Neural progenitor cell (in vitro differentiated cells): ENCODE data around the gene SPATA31D1. TPM values are rescaled to one million over a fixed set of nuclear protein-coding genes. Genes with fewer than 3 reads are reported as not detected.

Source experiments
- DNase-seq: peaks from one replicate; pipeline ENCODE4 v3.0.0-alpha.2; 2016; ENCODE audit warnings: low spot score
- H2AFZ ChIP-seq: fragments of 200-600 bp; sonication (generic); replicated peaks from 2 replicates; pipeline ENCODE4 v1.6.1; 2016; ENCODE audit warnings: antibody characterized with exemption
- H3F3A ChIP-seq: fragments of 200-600 bp; sonication (generic); 2 replicates; pipeline ENCODE4 v1.6.1; 2016; ENCODE audit warnings: antibody characterized with exemption, low read depth
- H3K27ac ChIP-seq: fragments of 200-600 bp; sonication (generic); 2 replicates; pipeline ENCODE4 v1.5.1; 2016; ENCODE audit warnings: mild to moderate bottlenecking
- H3K27me3 ChIP-seq: fragments of 200-600 bp; sonication (generic); 2 replicates; pipeline ENCODE4 v1.6.1; 2016; ENCODE audit warnings: mild to moderate bottlenecking, moderate library complexity
- H3K36me3 ChIP-seq: fragments of 200-600 bp; sonication (generic); 2 replicates; pipeline ENCODE4 v1.5.1; 2016
- H3K4me1 ChIP-seq: fragments of 200-600 bp; sonication (generic); 2 replicates; pipeline ENCODE4 v1.6.1; 2016; ENCODE audit warnings: mixed run types
- H3K4me2 ChIP-seq: fragments of 200-600 bp; sonication (generic); 2 replicates; pipeline ENCODE4 v1.6.1; 2016
- H3K4me3 ChIP-seq: fragments of 200-600 bp; sonication (generic); 2 replicates; pipeline ENCODE4 v1.5.1; 2016
- H3K79me2 ChIP-seq: fragments of 200-600 bp; sonication (generic); 2 replicates; pipeline ENCODE4 v1.6.1; 2016; ENCODE audit warnings: low read depth
- H3K9ac ChIP-seq: fragments of 200-600 bp; sonication (generic); 2 replicates; pipeline ENCODE4 v1.6.1; 2016
- H3K9me3 ChIP-seq: fragments of 200-600 bp; sonication (generic); 2 replicates; pipeline ENCODE4 v1.5.1; 2016; ENCODE audit warnings: low read depth
- H4K20me1 ChIP-seq: fragments of 200-600 bp; sonication (generic); 2 replicates; pipeline ENCODE4 v1.6.1; 2016; ENCODE audit warnings: low read depth
- H3K27ac Mint-ChIP-seq: 3 replicates; pipeline ENCODE4 v1.8.0; 2021; ENCODE audit warnings: mixed read lengths
- H3K27me3 Mint-ChIP-seq: 2 replicates; pipeline ENCODE4 v1.8.0; 2022; ENCODE audit warnings: low read depth, mild to moderate bottlenecking, inconsistent platforms, moderate library complexity, mixed read lengths; ENCODE audit not compliant: insufficient read depth
- H3K36me3 Mint-ChIP-seq: 3 replicates; pipeline ENCODE4 v1.8.0; 2021; ENCODE audit warnings: mixed read lengths
- H3K4me1 Mint-ChIP-seq: 3 replicates; pipeline ENCODE4 v1.8.0; 2021; ENCODE audit warnings: mixed read lengths
- H3K4me3 Mint-ChIP-seq: 3 replicates; pipeline ENCODE4 v1.8.0; 2021; ENCODE audit warnings: mild to moderate bottlenecking, moderate library complexity, mixed read lengths
- H3K9me3 Mint-ChIP-seq: 3 replicates; pipeline ENCODE4 v1.8.0; 2020; ENCODE audit warnings: mixed read lengths
- EZH2 ChIP-seq: fragments of 200-600 bp; sonication (generic); IDR thresholded peaks from 2 replicates; pipeline ENCODE4 v1.6.1; 2017; ENCODE audit warnings: antibody characterized with exemption, mild to moderate bottlenecking, moderate library complexity
- EZH2phosphoT487 ChIP-seq: fragments of 200-600 bp; sonication (generic); IDR thresholded peaks from 2 replicates; pipeline ENCODE4 v1.6.1; 2017; ENCODE audit warnings: antibody characterized with exemption
- total RNA-seq: library from RNA; depleted of rRNA; stranded (reverse); fragments of >200 nt; gene quantifications from 2 replicates; pipeline ENCODE4 v1.2.3, GENCODE V29; 2015; ENCODE audit warnings: low replicate concordance
- TF ChIP-seq, protein P1 (sequence below): fragments of 200-600 bp; sonication (generic); IDR thresholded peaks from 2 replicates; pipeline ENCODE4 v1.5.1; 2017; ENCODE audit warnings: antibody characterized with exemption, mild to moderate bottlenecking

The SPATA31D1 gene
- total RNA-seq, 1 donor from 2014 or later = not detected

GRCh38 chr9:81993656-81994055 lies 5.1 kb downstream of the SPATA31D1 start:
- Histone ChIP-seq H3K27me3 (no peaks in the 10 kb centered on the region), H2AFZ (no peak overlapping the region), H3K27ac (no peak overlapping the region), H3K4me1 (no peaks in the 10 kb centered on the region), H3F3A (no peaks in the 10 kb centered on the region), H3K9me3 (no peaks in the 10 kb centered on the region), H3K4me3 (no peak overlapping the region), H3K36me3 (no peaks in the 10 kb centered on the region), H3K9ac (no peak overlapping the region), H4K20me1 (no peaks in the 10 kb centered on the region), H3K4me2 (no peak overlapping the region), H3K79me2 (no peaks in the 10 kb centered on the region)
- H3K9me3 Mint-ChIP-seq = peaks cover 9% of the 10 kb centered on the region
- TF ChIP-seq, protein P1, sequence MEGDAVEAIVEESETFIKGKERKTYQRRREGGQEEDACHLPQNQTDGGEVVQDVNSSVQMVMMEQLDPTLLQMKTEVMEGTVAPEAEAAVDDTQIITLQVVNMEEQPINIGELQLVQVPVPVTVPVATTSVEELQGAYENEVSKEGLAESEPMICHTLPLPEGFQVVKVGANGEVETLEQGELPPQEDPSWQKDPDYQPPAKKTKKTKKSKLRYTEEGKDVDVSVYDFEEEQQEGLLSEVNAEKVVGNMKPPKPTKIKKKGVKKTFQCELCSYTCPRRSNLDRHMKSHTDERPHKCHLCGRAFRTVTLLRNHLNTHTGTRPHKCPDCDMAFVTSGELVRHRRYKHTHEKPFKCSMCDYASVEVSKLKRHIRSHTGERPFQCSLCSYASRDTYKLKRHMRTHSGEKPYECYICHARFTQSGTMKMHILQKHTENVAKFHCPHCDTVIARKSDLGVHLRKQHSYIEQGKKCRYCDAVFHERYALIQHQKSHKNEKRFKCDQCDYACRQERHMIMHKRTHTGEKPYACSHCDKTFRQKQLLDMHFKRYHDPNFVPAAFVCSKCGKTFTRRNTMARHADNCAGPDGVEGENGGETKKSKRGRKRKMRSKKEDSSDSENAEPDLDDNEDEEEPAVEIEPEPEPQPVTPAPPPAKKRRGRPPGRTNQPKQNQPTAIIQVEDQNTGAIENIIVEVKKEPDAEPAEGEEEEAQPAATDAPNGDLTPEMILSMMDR = no peak
- TF ChIP-seq EZH2phosphoT487 (no peak), EZH2 (no peak)
- H3K36me3 Mint-ChIP-seq = peaks cover 2% of the 10 kb centered on the region
- H3K4me3 Mint-ChIP-seq = no peak overlapping the region
- H3K27me3 Mint-ChIP-seq = peaks cover 2% of the 10 kb centered on the region
- no peaks in the 10 kb centered on the region for H3K4me1 Mint-ChIP-seq
- no peak for DNase-seq
- no peak overlapping the region for H3K27ac Mint-ChIP-seq

DNA sequence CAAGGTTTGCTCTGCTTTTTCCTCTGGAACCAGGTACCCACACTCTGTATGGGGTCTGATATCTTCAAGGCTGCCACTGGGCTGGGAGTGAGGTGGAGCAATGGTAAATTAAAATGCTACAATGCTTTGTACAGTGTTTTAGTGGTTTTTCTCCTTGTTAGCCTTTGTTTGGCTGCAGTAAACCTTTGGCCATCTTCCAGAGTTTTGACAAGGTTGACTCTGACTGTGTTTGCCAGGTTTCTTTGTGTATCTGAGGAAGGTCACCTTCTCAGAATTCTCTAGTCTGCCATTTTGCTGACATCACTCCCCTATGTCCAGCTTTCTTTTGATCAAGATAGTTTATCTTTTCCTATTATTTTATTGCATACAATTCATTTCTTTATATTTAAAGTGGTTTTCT lies 11.2 kb downstream of the SPATA31D1 start:
- H3K27me3 Mint-ChIP-seq = no peaks in the 10 kb centered on the region
- no peak overlapping the region for H3K4me3 Mint-ChIP-seq
- Histone ChIP-seq H3K4me2 (no peak overlapping the region), H3K36me3 (no peaks in the 10 kb centered on the region), H3K4me1 (peaks cover 8% of the 10 kb centered on the region), H3K9me3 (no peaks in the 10 kb centered on the region), H3K27me3 (no peaks in the 10 kb centered on the region), H3K27ac (no peak overlapping the region), H4K20me1 (no peaks in the 10 kb centered on the region), H3K79me2 (no peaks in the 10 kb centered on the region), H3K4me3 (no peak overlapping the region), H2AFZ (peak overlapping the region; percentile 31), H3K9ac (no peak overlapping the region), H3F3A (no peaks in the 10 kb centered on the region)
- TF ChIP-seq EZH2 (no peak), EZH2phosphoT487 (no peak)
- TF ChIP-seq, protein P1 = no peak
- no peaks in the 10 kb centered on the region for H3K9me3 Mint-ChIP-seq
- DNase-seq = no peak
- H3K4me1 Mint-ChIP-seq = no peaks in the 10 kb centered on the region
- no peaks in the 10 kb centered on the region for H3K36me3 Mint-ChIP-seq
- H3K27ac Mint-ChIP-seq = no peak overlapping the region

GRCh38 chr9:82010711-82011110 lies 22.1 kb downstream of the SPATA31D1 start:
- Histone ChIP-seq H4K20me1 (no peaks in the 10 kb centered on the region), H3K9me3 (no peaks in the 10 kb centered on the region), H3K4me3 (no peak overlapping the region), H3K9ac (no peak overlapping the region), H3F3A (no peaks in the 10 kb centered on the region), H2AFZ (no peak overlapping the region), H3K4me1 (peaks cover 36% of the 10 kb centered on the region), H3K79me2 (no peaks in the 10 kb centered on the region), H3K27ac (no peak overlapping the region), H3K4me2 (no peak overlapping the region), H3K27me3 (no peaks in the 10 kb centered on the region), H3K36me3 (no peaks in the 10 kb centered on the region)
- peaks cover 4% of the 10 kb centered on the region for H3K27me3 Mint-ChIP-seq
- peaks cover 2% of the 10 kb centered on the region for H3K36me3 Mint-ChIP-seq
- H3K4me3 Mint-ChIP-seq = no peak overlapping the region
- TF ChIP-seq EZH2phosphoT487 (no peak), EZH2 (no peak)
- TF ChIP-seq, protein P1 = no peak
- no peak overlapping the region for H3K27ac Mint-ChIP-seq
- peaks cover 11% of the 10 kb centered on the region for H3K9me3 Mint-ChIP-seq
- no peak for DNase-seq
- H3K4me1 Mint-ChIP-seq = peaks cover 18% of the 10 kb centered on the region
